MM.1S (cell line): ENCODE results near the gene GFOD1.

ENCODE experiments used
- CTCF ChIP-seq: fragments of 300-600 bp; sonication (generic); IDR thresholded peaks from 2 replicates; pipeline ENCODE4 v1.5.1; 2016; ENCODE audit warnings: antibody characterized with exemption, low read length, mixed read lengths
- EZH2 ChIP-seq: fragments of 300-600 bp; sonication (generic); optimal IDR thresholded peaks from 2 replicates; pipeline ENCODE3; 2017; ENCODE audit warnings: low read depth, mild to moderate bottlenecking, antibody characterized with exemption, low read length, mixed read lengths
- EZH2phosphoT487 ChIP-seq: fragments of 300-600 bp; sonication (generic); IDR thresholded peaks from 2 replicates; pipeline ENCODE4 v1.6.1; 2018; ENCODE audit warnings: antibody characterized with exemption, low read length

GRCh38 chr6:13500264-13500663 lies 12.9 kb upstream of the GFOD1 start:
- TF ChIP-seq CTCF = no peak
- no peak for TF ChIP-seq EZH2phosphoT487
- no peak for TF ChIP-seq EZH2
